Upper lobe of left lung (tissue), 6 donors: ENCODE results near the gene CYB5B. TPM values are rescaled to one million over a fixed set of nuclear protein-coding genes. Genes with fewer than 3 reads are reported as not detected.
A peak's percentile ranks its signal among the peaks of the same experiment; 100 is the strongest.

ENCODE experiments used
- ATAC-seq, 2 donors: fragments of 200-7000 bp; cut with Tn5 transposase; one replicate each; pipeline ENCODE4 v1.9.1; 2022; ENCODE audit warnings: mild to moderate bottlenecking in 2 of 2, moderate library complexity in 2 of 2; ENCODE audit not compliant: low FRiP score in 2 of 2
- DNase-seq, 2 donors: peaks; one replicate each; pipeline ENCODE4 v3.0.0-alpha.2; 2019 to 2020
- H3K27ac ChIP-seq, 4 donors: fragments of 200-600 bp; sonication (generic); one replicate each; pipeline ENCODE4 v1.5.1; 2016 to 2019
- H3K27me3 ChIP-seq, 4 donors: fragments of 200-600 bp; sonication (generic); one replicate each; pipeline ENCODE4 v1.5.1; 2017 to 2019
- H3K36me3 ChIP-seq, 4 donors: fragments of 200-600 bp; sonication (generic); one replicate each; pipeline ENCODE4 v1.5.1; 2016 to 2019
- H3K4me1 ChIP-seq, 4 donors: fragments of 200-600 bp; sonication (generic); one replicate each; pipeline ENCODE4 v1.5.1; 2018 to 2019
- H3K4me3 ChIP-seq, 4 donors: fragments of 200-600 bp; sonication (generic); one replicate each; pipeline ENCODE4 v1.5.1; 2017 to 2019; ENCODE audit warnings: mild to moderate bottlenecking in 2 of 4, moderate library complexity in 1 of 4
- H3K9me3 ChIP-seq, 4 donors: fragments of 200-600 bp; sonication (generic); one replicate each; pipeline ENCODE4 v1.5.1; 2018 to 2019
- EP300 ChIP-seq, 4 donors: sonication (generic); formaldehyde crosslinking; IDR thresholded peaks; one replicate each; pipeline ENCODE4 v1.5.1; 2017; ENCODE audit warnings: antibody characterized with exemption in 4 of 4, control low read depth in 2 of 4
- POLR2A ChIP-seq, 4 donors: fragments of 450-650 bp; IDR thresholded peaks; one replicate each; pipeline ENCODE4 v1.5.1; 2016 to 2017; ENCODE audit warnings: antibody characterized with exemption in 4 of 4, mild to moderate bottlenecking in 2 of 4
- POLR2AphosphoS5 ChIP-seq, 2 donors: sonication (generic); formaldehyde crosslinking; IDR thresholded peaks; one replicate each; pipeline ENCODE4 v1.5.1; 2017; ENCODE audit warnings: antibody characterized with exemption in 2 of 2
- WGBS, 2 donors: methylation state at CpG; one replicate each; pipeline ENCODE4 v1.1.5; 2017 to 2018; 5-methylcytosine and 5-hydroxymethylcytosine counted together
- total RNA-seq, 6 donors: library from RNA; depleted of rRNA in 4 of 6; stranded (reverse); fragments of >200 nt in 4 of 6; gene quantifications; one replicate each; pipeline versions ENCODE4 v1.1.0 to v1.2.1, GENCODE V29; 2016 to 2021
- TF ChIP-seq, protein P1 (sequence below), 6 experiments: fragments of 450-650 bp in 4 of 6; fragments of 200-600 bp in 2 of 6; sonication (generic) in 2 of 6; IDR thresholded peaks; one replicate each; pipeline ENCODE4 v1.5.1; 2016 to 2019; ENCODE audit warnings: antibody characterized with exemption in 6 of 6
- donor health status: DM: no; HTN: no; CAD: no; lungs with moderate emphysema.
- donor health status: DM: no; HTN: yes; CAD: no; lungs with severe emphysema.

Gene CYB5B
- total RNA-seq, 6 donors from 2014 or later: 25.2 to 93.1 (median 69.4) TPM

DNA sequence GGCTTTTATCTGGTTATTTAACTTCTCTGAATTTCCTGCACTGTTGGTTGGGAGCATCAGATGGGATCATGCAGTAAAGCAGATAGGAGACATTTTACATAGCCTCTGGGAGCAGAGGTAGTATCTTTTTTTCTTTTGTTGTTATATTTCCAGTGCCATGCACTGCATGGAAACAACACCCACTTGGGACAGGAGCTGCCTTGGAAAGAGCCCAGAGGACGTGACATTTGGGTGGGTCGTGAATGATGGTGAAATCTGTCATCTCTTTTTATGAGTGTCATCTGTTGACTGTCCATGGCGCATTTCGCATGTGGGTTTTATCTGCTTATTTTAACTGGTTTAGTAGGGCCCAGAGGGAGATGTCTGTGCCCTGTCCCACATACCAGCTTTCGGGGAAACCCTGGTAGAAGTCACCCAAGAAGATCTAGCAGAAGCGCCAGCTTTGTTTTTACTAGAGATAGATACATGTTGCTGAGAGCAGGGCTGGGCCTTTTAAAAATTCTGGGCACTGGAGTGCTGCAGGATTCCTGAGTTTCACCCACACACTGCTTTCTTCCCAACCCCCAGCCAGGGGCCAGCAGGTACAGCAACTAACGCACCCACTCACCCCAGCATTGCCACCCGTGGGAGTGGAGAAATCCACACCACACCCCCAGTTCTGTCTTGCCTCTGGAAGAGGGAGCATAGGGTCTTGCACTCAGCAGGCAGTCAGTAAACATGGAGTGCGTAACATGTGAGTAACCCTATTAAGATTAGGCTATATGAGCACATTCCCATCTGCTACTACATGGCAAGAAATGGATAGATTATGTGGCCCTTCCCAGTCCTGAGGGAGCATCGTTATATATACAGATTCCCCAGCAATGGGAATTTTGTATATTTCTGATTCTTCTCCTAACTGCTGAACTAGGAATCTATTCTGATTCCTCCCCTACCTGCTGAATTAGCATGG lies 30.2 kb upstream of the CYB5B start:
- Histone ChIP-seq H3K4me3 (no peak overlapping the region), H3K36me3 (no peaks in the 10 kb centered on the region), H3K4me1 (peaks cover 30 to 34% (median 31%) of the 10 kb centered on the region in 4 donors), H3K27me3 (no peaks in the 10 kb centered on the region), H3K27ac (no peak overlapping the region), H3K9me3 (no peaks in the 10 kb centered on the region)
- 78 to 80% methylated on average over 9 to 10 of the region's 10 CpGs for WGBS, 2 donors
- no peak for TF ChIP-seq EP300 (IDR thresholded peaks at IDR 0.05)
- TF ChIP-seq, protein P1, sequence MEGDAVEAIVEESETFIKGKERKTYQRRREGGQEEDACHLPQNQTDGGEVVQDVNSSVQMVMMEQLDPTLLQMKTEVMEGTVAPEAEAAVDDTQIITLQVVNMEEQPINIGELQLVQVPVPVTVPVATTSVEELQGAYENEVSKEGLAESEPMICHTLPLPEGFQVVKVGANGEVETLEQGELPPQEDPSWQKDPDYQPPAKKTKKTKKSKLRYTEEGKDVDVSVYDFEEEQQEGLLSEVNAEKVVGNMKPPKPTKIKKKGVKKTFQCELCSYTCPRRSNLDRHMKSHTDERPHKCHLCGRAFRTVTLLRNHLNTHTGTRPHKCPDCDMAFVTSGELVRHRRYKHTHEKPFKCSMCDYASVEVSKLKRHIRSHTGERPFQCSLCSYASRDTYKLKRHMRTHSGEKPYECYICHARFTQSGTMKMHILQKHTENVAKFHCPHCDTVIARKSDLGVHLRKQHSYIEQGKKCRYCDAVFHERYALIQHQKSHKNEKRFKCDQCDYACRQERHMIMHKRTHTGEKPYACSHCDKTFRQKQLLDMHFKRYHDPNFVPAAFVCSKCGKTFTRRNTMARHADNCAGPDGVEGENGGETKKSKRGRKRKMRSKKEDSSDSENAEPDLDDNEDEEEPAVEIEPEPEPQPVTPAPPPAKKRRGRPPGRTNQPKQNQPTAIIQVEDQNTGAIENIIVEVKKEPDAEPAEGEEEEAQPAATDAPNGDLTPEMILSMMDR (IDR thresholded peaks at IDR 0.05): no peak
- no peak for TF ChIP-seq POLR2AphosphoS5 (IDR thresholded peaks at IDR 0.05)
- TF ChIP-seq POLR2A (IDR thresholded peaks at IDR 0.05): no peak
- no peak for DNase-seq
- ATAC-seq: no peak

DNA sequence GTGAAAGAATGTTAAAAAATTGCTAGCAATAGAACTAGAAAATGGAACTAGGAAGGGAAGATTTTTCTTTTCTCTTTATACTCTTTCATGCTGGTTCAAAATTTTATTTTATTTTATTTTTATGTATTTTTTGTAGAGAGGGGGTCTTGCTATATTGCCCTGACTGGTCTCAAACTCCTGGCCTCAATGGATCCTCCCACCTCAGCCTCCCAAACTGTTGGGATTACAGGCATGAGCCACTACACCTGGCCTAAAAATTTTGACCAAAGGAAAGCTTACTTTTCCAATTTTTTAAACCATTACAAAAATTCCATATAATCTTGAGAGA lies 28.6 kb upstream of the CYB5B start:
- peak overlapping the region in 3 of 4 donors; percentile 71 to 85 (median 82) for H3K27ac ChIP-seq

DNA sequence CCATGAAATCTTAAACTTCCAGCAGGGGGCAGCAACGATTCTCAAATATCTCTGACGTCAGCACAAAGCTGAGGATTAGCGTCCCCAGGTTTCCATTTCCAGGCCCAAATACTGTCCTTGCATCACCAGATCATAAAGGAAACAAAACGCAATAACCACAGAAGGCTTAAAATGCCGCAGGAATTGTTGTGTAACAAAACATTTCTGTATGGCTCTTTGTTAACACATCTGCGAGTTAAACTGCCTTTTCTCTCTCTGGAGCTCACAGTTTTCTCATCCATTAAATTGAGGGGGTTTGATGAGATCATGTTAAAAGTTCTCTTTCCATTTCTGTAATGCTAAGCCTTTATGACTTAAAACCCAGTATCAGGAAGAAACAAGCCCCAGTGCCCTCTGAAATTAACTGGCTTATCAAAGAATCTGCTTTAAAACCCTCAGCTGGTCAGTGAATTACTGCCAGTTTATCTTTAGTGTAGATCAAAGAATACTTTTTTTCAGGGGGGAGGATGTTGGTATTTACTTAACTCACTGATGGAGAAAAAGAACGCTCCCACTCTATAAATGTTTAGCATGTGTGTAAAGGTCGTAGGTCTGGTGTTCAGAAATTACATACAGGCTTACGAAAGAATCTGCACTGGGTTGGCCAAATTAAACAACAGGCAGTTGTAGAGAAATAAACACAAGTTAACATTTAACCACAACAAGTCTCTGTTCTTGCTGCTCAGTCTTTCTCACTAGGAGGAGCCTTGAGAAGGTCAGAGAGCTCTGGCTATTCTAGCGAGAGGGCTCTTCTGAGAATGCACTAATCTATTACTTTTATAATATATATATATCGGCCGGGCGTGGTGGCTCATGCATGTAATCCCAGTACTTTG lies 28.0 kb upstream of the CYB5B start:
- Histone ChIP-seq H3K36me3 (no peaks in the 10 kb centered on the region), H3K4me1 (peaks cover 30 to 40% (median 36%) of the 10 kb centered on the region in 4 donors), H3K9me3 (no peaks in the 10 kb centered on the region), H3K27me3 (no peaks in the 10 kb centered on the region), H3K27ac (peak overlapping the region; percentile 71 to 85 (median 77)), H3K4me3 (peak overlapping the region in 1 of 4 donors; percentile 10)
- TF ChIP-seq POLR2AphosphoS5 (IDR thresholded peaks at IDR 0.05): peak; percentile 14 to 41
- TF ChIP-seq, protein P1 (IDR thresholded peaks at IDR 0.05): peak; percentile 35 to 78 (median 68)
- no peak for TF ChIP-seq EP300 (IDR thresholded peaks at IDR 0.05)
- ATAC-seq (peak; percentile 85 to 90), DNase-seq (peak in 1 of 2 donors; percentile 67)
- WGBS, 2 donors: 17 to 25% methylated on average over 13 of the region's 13 CpGs

More for the DNA sequence above, 28.6 kb upstream of the CYB5B start:
- Histone ChIP-seq H3K9me3 (no peaks in the 10 kb centered on the region), H3K27me3 (no peaks in the 10 kb centered on the region), H3K36me3 (no peaks in the 10 kb centered on the region), H3K4me1 (peaks cover 30 to 40% (median 36%) of the 10 kb centered on the region in 4 donors), H3K4me3 (no peak overlapping the region)
- TF ChIP-seq POLR2AphosphoS5 (IDR thresholded peaks at IDR 0.05): no peak
- TF ChIP-seq POLR2A (IDR thresholded peaks at IDR 0.05): no peak
- TF ChIP-seq, protein P1 (IDR thresholded peaks at IDR 0.05): no peak
- no peak for TF ChIP-seq EP300 (IDR thresholded peaks at IDR 0.05)
- ATAC-seq: no peak
- no peak for DNase-seq

DNA sequence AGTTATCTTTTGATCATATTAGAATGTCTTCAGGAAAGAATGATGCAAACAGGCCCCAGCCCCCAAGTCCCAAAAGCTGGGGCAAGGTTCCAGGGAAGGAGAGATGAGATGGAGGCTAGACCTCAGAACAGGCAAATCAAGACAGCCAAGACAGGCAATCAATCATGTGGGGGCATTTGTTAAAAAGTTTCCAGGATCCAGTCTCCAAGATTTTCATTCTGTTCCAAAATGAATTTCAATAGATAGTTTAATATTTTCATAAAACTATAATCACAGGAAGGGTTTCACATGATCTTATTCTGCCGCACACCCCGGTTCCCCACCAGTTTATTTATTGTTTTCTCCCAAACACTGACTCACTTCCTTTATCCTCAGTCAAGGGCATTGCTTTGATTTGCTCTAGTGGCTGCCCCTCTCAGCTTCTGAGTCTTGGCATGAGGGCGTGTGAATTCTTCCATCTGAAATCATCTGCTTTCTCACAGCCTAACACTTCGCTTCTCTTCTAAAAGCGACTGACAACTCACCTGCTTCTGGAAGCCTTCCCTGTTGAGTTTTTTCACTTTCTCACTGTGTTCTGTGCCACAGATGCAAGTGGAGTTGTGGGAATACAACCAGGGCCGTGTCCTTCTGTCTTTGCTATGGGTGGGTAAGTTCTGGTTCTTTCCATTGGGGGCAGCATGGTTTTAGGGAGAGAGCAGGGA lies 26.4 kb upstream of the CYB5B start:
- Histone ChIP-seq H3K27me3 (no peaks in the 10 kb centered on the region), H3K27ac (peak overlapping the region; percentile 60 to 85 (median 74)), H3K4me1 (peaks cover 30 to 48% (median 46%) of the 10 kb centered on the region in 4 donors), H3K36me3 (no peaks in the 10 kb centered on the region), H3K4me3 (no peak overlapping the region), H3K9me3 (no peaks in the 10 kb centered on the region)
- 32 to 39% methylated on average over 6 of the region's 6 CpGs for WGBS, 2 donors
- DNase-seq (peak in 1 of 2 donors; percentile 29), ATAC-seq (peak; percentile 60 to 80)
- TF ChIP-seq EP300 (IDR thresholded peaks at IDR 0.05) (no peak), POLR2AphosphoS5 (IDR thresholded peaks at IDR 0.05) (peak in 1 of 2 donors; percentile 11), POLR2A (IDR thresholded peaks at IDR 0.05) (no peak)
- TF ChIP-seq, protein P1 (IDR thresholded peaks at IDR 0.05): peak; percentile 34 to 64 (median 50)
